Stimulated activated CD8-positive, alpha-beta memory T cell treated with anti-CD3 and anti-CD28 coated beads, Interleukin-15, amount 100 ng/mL, for 4 hours (primary cell): ENCODE measurements around the gene KBTBD3.

ENCODE experiments used
- DNase-seq, 2 donors: peaks; one replicate each; pipeline ENCODE4 v3.0.0-alpha.2; 2020; ENCODE audit warnings: low read depth in 2 of 2

Gene KBTBD3, protein sequence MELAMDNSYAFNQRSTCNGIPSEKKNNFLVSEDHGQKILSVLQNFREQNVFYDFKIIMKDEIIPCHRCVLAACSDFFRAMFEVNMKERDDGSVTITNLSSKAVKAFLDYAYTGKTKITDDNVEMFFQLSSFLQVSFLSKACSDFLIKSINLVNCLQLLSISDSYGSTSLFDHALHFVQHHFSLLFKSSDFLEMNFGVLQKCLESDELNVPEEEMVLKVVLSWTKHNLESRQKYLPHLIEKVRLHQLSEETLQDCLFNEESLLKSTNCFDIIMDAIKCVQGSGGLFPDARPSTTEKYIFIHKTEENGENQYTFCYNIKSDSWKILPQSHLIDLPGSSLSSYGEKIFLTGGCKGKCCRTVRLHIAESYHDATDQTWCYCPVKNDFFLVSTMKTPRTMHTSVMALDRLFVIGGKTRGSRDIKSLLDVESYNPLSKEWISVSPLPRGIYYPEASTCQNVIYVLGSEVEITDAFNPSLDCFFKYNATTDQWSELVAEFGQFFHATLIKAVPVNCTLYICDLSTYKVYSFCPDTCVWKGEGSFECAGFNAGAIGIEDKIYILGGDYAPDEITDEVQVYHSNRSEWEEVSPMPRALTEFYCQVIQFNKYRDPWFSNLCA

DNA sequence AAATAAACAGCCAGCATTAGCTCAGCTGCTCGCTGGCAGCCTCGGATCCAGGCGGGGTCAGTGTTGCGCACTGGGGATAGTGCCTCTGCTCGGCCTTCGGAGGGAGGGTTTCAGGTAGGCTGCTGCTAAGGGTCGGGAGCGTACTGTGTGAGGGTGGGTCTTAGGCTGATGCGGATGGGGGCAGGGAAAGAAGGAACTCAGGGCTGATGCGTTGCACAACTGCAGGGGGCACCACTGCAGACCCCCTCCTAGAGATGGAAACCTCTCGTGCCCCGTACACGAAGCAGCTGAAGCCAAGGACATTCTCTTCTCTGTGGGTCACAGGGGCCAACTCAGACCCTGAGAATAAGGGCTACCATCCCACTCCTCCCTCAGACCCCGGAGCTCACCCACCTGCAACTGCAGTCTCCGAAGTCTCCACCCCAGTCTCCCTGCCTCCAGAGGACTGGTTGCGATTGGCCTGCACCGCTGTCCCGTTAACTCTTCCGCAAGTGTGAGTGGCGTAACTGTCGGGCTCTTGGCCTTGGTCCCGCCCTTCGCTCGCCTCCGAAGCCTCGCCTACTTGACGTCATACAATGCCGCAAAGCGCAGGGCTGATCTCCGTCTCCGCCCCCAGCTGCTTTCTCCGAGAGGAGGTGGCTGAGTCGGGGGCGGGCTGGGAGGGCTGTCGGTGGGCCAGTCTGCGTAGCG lies at the start of gene KBTBD3:
TSS of gene KBTBD3 (minus strand) at position 429 of the 690 bp plus-strand sequence. CDS start 18,250 bp downstream, outside the sequence.
- DNase-seq = peak; percentile 96 to 98

DNA sequence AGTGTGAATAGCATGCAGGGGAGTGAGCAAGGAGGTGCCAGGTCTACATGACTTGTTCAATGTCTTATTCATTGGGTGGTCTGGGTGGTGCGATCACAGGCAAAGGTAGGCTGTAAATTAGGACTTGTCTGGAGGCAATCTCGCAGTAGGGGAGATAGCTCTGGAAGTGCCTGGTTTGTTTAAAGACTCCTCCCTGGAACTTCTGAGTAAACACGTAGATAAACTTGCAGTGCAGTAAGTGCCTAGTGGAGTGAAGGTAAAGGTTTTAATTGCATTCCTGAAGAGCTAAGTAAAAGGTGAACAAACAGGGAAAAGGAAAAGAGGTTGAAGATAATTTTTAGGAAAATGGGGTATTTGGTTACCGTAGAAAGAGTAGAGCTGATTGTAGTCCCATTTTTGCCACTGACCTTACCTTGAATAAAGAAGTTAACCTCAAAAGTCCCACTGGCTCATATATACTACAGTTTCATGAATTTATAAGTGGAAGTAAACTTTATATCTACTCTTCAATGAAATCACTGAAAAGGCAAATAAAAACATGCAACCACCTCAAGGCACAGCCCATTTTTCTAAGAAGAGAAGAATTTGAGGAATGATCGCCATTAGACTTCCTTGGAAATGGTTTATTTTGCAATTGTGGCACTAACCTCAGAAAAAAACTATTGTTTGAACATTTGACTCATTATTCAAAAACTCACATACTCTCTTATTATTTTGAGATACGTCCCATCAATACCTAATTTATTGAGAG lies 44.6 kb upstream of the KBTBD3 start:
- DNase-seq = no peak

DNA sequence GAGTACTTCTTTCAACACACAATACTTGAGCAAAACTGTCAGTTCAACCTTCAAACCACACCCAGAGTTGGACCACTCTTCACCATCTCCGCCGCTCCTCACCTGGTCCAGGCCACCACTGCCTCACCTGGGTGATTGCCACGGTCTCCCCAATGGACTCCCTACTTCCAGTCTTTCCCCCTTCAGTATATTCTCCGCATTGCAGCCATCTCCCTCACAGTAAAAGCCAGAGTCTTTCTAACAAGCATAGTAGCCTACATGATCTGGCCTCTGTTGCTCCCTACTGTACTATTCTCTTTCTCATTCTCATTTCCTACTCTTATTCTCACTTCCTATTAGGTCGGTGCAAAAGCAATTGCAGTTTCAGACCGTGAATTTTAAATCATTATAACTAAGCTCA lies 28.8 kb upstream of the KBTBD3 start:
- no peak for DNase-seq

DNA sequence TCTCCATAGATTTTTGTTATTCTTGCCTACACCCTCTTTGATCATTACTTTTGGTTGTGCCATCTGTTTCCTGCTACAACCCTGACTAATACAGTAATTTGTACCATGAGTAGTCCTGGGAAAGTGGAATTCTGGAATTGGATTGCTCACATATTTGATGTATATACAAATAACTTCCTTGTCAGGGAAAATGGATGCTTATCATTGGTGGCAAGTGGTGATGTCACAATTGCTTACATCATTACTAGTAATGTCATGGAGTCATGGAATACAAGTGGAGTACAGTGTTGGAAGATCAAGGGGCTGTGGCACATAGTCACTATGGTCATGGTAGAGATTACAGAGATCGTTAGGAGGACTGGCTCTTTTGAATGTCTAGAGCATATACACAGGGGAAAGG lies 24.7 kb upstream of the KBTBD3 start:
- DNase-seq = no peak

DNA sequence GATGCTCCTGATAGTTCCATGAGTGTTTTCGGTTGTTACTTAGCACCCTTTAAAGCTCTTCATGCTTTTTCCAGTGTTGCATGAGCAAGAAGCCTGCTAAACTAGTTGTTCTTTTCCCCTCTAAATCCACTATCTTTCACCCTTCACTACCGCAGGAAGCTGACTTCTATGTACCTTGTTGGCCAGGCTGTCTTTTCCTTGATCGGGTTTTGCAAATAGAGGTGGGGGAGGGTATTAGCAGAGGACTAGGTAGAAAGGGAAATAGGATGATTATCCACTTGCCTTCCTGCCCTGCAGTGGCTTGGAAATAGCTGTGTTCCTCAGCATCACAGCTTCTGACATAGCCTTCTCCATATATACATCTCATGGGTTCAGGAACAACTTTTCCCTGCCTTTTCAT lies 24.2 kb upstream of the KBTBD3 start:
- DNase-seq = no peak

DNA sequence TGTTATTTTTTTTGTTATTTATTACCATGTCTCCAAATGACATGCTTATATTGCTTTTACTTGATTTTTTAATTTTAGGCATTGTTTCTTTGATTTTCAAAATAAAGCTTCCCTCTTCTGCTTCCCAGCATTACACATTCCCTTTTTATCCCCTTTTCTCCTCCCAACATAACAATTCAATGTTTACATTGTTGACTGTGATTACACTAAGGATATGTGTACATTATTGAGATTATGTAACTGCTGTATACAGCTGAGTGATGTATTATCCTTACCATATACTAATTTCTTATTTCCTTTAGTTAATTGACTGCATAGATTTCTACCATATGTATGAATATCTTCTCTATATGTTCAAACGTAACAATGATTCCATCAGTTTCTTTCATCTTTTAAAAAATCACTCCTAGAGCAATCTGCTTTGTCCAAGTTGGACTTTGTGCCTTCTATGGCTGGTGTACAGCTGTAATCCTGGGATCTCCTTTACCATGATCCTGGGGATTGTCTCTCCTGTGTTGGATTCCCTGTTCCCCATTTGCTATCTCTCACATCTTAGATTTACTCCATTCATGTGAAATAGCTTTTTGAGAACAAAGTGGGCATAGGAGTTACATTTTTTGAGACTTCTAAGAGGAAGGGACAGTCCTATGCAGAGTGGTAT lies 21.9 kb upstream of the KBTBD3 start:
- no peak for DNase-seq

DNA sequence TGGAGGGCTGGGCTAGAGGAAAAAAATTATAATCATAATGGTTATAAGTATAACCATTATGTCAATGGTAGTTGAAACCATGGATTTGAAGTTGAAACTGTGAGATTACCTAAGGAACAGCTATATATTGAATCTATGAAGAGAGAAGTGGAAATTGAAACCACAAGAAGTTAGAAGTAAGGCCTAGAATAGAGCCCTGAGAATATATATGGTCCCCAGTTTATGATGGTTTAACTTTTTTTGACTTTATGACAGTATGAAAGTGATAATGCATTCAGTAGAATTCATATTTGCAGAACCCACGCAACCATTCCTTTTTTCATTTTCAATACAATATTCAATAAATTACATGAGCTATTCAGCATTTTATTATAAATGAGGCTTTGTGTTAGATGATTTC lies 15.3 kb upstream of the KBTBD3 start:
- DNase-seq = no peak

DNA sequence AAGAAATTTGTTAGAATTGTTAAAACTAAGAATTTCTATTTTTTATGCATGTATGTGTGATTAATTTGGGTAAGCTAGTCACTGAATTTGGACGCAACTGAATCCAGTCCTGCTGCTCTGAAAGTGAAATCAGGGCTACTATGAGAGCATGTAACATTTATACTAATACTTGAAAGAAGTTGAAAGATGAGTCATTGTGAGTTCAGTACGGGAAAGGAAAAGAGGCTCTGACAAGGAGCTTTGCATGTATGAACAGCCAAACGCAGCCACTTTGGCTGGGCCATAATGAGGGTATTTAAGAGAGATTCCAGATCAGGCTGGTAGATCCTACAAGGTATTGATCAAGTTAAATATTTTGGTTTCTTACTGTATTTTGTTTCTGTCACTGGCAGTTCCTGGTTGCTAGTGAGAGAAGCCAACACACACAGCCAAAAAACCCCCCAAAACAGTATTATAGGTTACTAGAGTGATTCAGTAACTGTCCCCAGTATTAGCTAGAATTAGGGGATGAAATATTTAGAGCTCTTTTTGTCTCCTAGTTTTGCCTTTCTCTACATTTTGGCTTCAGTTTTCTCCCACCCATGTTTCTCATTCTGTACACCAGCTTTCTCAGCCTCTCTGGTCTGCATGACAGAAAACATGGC lies 14.5 kb upstream of the KBTBD3 start:
- DNase-seq = no peak

DNA sequence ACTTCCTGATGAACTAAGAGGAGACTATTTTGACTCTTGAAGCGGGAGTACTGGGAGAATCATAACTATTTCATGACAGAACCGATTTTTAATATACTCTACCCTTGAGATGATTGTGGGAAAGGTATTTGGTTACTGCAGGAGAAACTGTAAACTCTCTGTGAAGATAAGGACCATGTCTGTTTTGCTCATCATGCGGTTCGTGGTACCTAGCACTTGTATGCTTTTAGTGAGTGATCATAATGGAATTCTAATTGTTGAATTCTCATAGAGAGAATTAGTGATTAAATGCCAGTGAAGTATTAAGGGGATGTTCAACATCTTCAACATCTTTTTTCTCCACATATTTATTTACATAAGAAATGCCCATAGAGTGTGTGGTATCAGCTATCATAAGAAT lies 11.7 kb upstream of the KBTBD3 start:
- DNase-seq = no peak

DNA sequence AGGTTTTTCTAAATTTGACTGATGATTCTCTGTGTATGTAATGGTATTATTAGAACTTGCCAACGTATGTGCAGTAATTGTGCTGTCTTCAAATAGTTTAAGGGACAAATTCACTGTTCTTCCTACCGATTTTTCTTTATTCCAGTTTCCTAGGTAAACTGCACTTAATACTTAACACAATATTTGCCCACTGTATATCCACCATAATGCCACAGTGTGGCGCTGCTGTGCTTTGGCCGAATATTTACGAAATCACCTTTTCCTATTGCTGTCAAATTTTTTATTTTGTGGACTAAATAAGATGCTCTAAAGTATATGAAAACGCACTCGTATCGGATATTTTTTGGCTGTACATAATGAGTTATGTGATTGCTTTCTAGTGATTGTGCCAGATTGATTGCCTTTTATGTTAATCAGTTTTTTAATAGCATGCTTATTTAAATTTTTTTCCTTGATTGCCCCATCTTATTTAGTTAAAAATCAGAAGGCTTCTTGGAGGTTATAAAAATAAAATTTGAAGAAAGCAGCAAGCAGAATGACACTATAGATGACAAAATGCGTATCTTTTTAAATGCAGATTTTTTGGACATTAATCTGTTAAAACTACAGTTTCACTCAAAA lies 10.8 kb upstream of the KBTBD3 start:
- DNase-seq = no peak

DNA sequence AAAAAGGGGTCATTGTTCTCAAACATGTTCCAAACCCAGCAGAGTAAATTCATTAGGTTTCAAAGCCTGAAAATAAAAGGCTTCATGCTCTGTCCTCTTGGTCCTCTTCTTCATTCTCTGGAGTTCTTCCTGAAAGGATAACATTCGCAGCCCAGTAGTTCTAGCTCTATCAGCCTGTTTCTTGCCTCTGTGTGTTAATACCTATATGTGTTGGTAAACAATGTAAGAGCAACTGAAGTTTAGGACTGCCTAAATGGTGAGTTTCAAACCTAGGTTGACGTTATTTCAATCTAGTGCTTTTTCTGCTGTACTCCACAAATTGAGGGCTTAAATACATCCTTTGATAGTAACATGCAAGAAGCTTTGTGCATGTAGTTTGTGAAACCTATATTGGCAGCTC lies 9.7 kb upstream of the KBTBD3 start:
- DNase-seq = no peak

DNA sequence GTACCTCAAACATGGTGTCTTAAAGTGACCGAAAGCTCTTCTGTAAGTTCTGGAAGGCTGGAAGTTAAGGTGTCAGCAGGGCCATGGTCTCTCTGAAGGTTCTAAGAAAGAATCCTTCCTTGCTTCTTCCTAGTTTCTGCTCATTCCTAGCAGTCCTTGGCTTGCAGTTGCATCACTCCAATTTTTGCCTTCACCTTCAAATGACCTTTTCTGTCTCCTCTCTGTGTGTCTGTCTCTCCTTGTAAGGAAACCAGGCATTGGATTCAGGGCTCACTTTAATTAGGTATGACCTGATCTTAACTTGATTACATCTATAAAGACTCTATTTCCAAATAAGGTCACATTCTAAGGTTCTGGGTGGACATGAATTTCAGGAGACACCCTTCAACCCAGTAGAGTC lies 9.0 kb upstream of the KBTBD3 start:
- no peak for DNase-seq

DNA sequence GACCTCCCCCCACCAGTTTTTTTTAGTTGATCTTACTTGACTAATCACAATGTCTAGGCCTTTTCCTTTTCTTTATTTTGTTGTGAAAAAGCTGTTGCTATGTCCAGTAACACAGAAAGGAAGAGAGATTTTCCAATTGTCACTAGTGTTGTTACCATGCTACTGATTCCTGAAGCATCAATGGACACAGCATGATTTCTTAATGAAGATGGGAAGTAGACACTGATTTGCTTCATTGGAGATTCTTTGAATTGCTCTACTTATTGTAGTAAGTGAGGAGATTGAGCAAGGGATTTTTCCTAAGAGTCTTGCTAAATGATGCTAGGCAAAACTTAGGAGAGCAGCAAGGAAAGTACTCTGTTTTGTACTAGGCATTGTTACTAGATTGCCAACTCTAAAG lies 4.9 kb upstream of the KBTBD3 start:
- no peak for DNase-seq

DNA sequence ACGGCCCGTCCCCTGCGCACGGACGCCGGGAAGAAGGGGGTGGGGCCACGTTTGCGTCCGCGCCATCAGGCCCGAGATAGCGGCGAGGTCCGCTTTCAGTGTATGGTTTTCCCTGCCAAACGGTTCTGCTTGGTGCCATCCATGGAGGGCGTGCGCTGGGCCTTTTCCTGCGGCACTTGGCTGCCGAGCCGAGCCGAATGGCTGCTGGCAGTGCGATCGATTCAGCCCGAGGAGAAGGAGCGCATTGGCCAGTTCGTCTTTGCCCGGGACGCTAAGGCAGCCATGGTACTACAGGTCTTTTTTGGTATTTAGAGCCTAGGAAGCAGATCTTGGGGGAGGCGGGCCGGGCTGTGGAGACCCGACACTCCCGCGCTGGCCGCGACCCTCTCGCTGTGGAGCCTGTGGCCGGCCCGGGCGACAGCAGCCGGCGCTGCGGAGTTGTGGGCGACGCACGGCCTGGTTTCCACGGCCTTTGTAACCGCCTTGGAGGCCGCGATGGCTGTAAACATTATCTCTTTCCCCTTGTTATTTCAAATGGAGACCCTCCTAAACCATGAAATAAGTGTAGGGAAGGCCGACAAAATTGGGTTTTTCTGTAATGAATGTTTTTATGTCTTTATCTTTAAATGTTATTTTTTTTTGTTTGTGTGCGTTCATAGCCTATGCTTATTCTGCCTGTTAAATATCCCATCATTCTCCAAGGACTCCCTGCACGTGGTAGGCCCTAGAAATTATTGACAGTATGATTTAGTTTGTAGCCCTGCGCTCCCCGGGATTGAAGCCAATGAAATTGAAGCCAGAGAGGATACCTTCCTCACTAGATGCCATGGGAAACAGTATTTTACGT lies 685 bp upstream of the KBTBD3 start, which contains the start of gene AASDHPPT:
TSS of gene AASDHPPT (plus strand) at position 54 of the 847 bp plus-strand sequence. CDS start at position 103, 49 bp downstream.
- no peak for DNase-seq

DNA sequence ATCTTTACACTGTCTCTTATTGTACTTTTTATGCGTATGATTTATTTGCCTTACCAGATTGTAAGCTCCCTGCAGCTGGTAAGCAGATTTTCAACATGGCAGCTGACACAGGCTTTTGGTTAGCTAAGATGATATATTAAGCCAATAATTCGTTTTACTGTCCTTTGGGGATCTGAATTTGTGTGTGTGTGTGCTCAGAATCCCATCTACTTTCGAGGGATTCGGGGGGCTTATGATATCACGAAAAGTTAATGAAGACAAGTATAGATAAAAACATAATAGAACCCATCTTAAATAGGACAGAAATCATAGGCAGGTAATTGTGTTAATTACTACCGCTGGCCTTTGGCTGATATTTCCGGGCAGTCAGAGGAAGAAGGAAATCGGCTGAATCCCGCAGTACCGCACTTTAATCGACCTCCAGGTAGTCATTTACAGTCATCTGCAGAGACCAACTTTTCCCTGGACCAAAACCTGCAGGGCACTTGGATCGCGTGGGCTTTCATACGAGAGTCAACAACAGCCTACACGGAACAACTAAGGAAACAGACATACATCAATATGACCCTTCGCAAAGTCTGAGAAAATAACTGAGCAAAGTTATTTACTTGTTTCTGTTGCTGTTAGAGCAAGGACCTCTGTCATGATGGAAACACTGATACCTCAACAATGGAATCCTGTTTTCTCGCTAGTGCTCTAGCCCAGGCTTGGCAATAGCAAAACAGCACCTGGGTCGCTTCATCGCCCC lies 802 bp downstream of the KBTBD3 start:
- no peak for DNase-seq

DNA sequence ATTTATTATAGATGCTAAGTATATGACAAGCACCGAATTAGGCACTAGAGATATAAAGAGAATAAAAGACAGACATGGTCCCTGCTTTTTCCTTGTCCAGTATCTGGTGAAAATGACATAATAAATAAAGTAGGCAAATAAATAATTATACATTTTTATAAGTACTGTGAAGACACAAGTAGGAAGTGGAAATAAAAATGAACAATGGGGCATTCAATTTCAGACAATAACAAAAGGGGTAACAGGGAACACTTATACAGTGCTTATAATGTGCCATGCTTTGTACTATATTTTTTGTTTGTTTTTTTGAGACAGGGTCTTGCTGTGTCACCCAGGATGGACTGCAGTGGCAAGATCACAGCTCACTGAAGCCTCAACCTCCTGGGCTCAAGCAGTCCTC lies 4.3 kb downstream of the KBTBD3 start:
- no peak for DNase-seq

DNA sequence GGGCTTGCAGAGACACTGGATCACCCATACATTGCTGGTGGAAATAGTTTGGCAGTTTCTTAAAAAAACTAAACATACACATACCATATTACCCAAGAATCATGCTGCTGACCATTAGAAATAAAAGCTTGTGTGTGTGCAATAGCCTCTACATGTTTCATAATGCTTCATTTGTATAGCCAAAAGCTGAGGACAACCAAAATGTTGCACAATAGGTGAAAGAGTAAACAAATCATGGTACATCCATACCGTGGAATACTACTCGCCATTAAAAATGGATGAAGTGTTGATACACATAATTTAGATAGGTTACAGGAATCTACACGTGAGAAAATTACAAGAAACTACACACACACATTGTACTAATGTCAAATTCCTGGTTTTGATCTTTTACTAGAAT lies 6.5 kb downstream of the KBTBD3 start:
- DNase-seq = no peak

DNA sequence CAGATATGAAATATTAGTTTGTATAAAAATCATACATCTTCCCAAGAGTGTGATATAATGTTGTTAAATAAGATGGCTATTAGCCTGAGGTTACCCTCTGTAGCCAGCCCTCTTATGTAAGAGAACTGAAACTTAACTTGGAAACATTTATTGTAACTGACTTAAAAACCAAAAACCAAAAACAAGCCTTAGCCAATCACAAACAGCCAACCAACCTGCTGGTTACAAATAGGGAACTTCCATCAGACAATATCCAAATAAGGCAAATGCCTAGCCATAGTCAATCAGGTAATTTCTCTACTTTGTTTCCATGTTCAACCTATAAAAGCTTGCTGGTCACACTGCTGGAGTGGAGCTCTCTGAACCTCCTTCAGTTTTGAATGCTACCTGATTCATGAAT lies 14.1 kb downstream of the KBTBD3 start:
- no peak for DNase-seq
